GM19438 (cell line): ENCODE data around the gene MLXIP.
"Not testable (repeated sequence)": the region's sequence is repeated elsewhere in the genome, so short reads cannot be mapped to it uniquely, and the experiment has no call there.

Source experiments
- ATAC-seq: cut with Tn5 transposase; IDR thresholded peaks from one replicate; pipeline ENCODE4 v1.9.1; 2021; ENCODE audit warnings: low read depth; ENCODE audit not compliant: unreplicated experiment

MLXIP gene

DNA sequence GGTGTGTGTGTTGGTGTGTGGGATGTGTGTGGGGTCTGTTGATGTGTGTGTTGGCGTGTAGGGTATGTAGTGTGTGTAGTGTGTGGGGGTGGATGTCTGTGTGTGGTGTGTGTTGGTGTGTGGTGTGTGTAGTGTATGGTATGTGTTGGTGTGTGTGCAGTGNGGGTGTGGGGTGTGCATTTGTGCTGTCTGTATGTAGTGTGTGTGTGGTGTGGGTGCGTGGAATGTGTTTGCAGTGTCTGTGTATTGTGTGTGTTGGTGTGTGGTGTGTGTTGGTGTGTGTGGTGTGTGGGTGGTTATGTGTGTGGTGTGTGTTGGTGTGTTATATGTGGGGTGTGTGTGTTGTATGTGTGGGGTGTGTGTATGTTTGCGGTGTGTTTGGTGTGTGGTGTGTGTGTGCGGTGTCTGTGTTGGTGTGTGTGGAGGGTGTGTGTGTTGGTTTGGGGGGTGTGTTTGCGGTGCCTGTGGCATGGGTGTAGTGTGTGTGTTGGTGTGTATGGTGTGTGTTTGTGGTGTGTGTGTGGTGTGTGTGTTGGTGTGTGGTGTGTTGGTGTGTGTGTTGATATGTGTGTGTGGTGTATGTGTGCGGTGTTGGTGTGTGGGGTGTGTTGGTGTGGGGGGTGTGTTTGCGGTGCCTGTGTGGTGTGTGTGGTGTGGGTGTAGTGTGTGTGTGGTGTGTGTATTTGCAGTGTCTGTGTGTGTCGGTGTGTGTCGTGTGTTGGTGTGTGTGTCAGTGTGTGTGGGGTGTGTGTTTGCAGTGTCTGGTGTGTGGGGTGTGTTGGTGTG lies 14.7 kb downstream of the MLXIP start:
- no peak for ATAC-seq

DNA sequence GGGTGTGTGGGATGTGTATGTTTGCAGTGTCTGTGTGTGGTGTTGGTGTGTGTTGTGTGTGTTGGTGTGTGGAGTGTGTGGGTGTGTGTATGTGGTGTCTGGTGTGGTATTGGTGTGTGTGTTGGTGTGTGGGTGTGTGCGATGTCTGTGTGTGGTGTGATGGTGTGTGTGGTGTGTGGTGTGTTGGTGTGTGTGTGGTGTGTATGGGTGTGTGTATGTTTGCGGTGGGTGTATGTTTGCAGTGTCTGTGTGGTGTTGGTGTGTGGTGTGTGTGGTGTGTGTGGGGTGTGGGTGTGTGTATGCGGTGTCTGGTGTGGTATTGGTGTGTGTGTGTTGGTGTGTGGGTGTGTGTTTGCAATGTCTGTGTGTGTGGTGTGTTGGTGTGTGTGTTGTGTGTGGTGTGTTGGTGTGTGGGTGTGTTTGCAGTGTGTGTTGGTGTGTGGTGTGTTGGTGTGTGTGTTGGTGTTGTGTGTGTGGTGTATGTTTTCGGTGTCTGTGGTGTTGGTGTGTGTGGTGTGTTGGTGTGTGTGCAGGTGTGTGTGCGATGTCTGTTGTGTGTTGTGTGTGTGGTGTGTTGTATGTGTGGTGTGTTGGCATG lies 15.7 kb downstream of the MLXIP start:
- no peak for ATAC-seq

DNA sequence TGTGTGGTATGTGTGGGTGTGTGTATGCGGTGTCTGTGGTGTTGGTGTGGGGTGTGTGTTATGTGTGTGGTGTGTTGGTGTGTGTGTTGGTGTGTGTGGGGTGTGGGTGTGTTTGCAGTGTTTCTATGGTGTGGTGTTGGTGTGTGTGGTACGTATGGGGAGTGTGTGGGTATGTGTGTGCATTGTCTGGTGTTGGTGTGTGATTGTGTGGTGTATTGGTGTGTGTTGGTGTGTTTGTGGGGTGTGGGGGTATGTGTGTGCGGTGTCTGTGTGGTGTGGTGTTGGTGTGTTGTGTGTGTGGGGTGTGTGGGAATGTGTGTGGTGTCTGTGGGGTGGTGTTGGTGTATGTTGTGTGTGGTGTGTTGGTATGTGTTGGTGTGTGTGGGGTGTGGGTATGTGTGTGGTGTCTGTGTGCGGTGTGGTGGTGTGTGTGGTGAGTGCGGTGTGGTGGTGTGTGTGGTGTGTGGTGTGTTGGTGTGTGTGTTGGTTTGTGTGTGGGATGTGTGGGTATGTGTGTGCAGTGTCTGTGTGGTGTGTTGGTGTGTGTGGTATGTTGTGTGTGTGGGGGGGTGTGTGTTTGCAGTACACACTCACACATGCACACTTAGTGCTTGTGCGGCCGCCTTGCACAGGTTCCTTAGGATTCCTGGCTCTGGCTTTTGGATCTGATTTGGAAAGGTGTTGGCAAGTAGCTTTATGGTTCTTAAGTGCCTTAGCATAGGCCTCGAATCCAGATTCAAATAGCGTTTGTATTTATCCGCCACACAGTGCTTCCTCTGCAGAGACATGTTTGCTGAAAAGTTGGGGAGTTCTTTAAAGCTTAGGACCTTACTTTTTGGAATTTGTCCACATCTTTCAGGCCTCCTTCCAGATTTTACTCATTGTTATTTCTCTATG lies 16.4 kb downstream of the MLXIP start:
- no peak for ATAC-seq

DNA sequence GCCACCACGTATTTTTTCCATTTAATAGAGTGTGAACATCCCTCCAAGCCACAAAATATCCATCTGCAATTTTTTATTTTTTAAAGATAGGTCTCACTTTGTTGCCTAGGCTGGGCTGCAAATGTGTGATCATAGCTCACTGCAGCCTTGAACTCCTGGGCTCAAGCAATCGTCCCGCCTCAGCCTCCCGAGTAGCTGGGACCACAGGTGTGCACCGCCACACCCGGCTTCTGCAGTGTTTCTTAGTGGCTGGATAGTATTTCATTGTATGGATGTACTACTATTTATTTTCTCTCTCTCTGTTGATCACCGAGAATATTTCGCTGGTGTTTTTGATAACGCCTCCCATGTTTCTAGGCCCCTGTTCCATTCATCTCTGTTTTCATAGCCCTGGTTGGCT lies 17.5 kb downstream of the MLXIP start:
- ATAC-seq = no peak

DNA sequence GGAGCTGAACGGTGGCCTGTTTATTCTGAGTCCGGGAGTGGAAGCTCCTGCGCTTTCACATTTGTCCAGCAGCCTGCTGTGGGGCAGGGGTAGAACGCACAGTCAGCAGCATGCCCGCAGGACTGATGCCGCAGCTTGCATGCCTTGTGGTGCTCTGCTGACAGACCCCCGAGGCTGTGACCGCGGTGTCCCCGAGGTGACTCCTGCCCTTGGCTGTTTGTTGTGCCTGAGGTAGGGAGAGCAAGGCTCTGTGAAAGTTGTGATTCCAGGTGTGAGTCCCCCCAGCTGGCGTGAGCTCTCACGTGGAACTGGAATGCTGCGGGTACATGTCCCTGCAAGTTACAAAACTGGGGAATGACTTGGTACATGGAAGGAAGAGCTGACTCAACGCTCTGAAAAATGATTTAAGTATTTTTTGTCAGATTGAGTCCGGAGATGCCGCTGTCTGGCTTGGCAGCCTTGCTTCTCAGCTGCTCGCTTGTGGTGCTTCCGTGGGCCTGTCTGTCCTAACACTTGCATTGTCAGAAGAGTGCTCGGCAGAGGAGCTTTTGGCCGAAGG lies 18.1 kb downstream of the MLXIP start:
- ATAC-seq = no peak

DNA sequence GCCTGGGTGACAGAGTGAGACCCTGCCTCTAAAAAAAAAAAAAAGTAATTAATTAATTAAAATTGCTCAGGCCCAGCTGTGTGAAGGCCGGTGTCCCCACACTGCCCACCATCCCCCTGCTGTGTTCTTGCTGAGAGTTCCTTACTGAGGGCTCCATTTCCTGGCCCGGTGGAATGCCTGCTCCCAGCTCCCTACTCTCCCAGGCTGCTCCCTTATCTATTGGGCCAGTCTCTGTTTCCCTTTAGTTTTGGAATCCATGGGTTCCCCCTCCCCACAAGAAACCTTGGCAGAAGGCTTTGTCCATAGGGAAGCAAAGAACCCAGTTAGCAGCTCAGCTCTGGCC lies 19.0 kb downstream of the MLXIP start:
- ATAC-seq = no peak

DNA sequence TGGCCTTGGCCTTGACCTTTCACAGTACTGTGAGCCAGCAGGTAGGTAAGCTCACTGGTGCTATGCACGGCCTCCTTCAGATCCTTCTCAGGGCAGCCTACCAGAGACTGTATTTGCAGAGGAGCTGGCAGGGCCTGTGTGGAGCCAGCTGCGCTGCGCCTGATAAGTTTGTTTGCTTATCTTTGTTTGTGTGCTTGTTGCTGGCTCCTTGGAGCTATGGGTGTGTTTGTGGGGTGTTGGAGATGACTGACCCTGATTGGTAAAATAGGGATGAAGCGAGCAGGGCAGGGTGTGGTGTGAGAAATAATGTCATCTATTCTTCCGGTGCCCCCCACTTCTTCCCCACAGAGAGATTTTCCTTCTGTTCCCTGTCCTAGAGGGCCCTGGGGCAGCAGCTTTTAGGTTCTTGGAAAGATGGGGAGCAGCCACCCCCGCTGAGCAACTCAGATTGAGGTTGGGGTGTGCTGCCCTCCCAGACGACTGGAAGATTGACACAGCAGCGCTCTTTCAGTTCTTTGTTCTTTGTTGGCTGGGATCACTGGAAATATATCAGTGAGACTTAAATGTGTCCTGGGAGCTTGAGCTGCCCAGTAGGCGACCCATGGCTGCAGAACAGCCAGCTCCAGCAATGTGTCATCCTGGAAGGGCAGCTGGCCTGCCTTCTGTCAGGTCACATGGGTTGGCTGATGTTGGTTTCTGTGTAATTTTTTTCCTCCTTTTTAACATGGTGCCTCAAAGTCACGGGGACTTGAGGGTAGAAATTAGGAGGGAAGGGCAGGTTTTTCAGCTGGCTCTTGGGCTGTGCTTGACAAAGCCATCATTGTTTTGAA lies 19.6 kb downstream of the MLXIP start:
- ATAC-seq = no peak

DNA sequence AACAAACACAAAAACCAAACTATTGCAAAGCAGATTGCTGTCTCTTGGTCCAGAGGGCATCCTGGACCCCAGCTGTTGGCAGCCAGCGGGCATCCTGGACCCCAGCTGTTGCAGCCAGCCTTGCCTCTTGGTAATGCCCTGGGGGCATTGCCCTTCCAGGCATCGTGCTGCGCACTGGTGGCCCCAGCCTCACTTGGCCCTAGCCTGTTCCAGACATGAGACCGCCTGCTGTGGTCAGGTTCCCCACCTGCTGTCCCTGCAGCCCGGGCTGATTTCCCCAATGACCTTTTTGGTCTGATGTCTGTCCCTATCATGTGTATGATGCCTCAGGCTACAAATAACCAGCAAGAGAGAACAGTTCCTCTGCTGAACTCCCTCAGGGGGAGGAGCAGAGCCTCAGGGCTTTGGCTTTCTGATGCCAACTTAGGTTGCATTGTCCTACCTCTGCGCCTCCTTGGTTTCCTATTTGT lies 20.8 kb downstream of the MLXIP start:
- ATAC-seq = no peak

DNA sequence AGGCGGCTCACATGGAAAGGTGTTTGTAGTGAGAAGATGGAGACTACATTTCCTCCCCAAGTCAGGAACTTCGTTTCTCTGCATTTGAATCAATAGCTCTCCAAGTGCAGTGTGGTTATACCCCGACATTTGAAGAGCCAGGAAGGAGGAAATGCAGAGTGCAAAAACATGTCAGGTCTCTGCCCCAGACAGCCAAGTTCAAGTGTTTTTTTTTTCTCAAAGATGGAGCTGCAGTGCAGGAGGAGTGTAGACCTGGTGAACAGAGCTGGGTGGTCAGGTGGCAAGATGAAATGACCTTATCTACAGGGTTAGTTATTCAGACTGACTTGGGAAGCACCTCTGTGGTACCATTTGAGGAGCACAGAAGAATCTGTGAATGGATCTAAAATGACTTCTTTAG lies 21.3 kb downstream of the MLXIP start:
- ATAC-seq = no peak

DNA sequence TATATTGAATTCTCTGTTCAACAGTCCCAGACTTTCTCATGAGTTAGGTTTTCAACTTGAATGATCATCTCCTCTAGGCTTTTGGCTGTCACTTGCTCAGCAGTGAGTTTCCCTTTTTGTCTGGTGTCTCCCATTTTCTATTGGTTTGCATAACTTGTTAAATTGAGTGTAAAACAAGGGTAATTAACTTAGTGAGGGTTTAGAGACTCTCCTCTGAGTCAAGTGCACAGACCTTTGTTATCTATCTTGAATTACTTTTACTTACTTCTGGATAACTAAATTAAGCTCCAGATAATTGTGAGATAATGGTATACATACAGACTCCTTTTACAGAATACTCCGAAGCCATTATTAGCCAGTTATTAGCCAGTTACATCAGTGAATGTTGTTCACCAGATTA lies 22.0 kb downstream of the MLXIP start:
- no peak for ATAC-seq

DNA sequence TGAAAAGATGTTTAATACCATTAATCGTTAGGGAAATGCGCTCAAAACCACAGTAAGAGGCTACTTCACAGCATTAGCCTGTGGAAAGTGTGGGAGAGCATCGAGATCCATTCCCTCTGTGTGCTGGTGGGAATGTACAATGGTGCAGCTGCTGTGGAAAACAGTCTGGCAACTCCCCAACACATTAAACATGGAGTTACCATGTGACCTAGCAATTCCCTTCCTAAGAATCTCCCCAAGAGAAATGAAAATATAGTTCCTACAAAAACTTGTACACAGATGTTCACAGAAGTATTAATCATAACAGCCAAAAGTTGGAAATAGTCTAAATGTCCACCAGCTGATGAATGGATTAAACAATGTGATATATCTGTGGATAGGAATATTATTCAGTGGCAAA lies 23.8 kb downstream of the MLXIP start:
- ATAC-seq = no peak

DNA sequence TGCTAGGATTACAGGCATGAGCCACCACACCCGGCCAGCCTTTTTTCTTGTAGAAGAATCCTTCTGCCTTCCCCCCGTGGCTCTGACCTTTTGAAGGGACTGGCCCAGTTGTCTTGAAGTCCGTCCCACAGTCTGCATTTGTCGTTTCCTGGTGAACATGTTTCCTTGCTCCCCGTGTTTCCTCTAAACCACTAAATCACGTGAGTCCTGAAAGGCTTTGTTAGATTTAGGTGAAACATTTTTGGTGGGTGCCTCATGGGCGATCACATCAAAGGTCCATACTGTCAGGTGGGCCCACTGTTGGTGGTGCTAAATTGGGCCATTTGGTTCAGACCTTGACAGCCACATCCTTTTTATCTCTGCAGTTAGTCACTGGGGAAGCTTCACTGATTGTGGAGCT lies 26.3 kb downstream of the MLXIP start:
- ATAC-seq = no peak

DNA sequence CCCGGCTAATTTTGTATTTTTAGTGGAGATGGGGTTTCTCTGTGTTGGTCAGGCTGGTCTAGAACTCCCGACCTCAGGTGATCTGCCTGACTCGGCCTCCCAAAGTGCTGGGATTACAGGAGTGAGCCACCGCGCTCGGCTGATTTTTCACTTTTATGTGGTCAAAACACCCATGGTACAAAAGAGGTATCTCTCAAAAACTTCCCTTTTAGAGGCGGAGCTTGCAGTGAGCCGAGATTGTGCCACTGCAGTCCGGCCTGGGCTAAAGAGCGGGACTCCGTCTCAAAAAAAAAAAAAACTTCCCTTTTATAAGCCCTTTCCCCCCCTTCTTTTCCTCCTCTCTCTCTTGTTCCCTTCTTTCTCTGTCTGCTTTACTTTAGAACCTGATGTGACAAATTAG lies 26.9 kb downstream of the MLXIP start:
- ATAC-seq = not testable (repeated sequence)

DNA sequence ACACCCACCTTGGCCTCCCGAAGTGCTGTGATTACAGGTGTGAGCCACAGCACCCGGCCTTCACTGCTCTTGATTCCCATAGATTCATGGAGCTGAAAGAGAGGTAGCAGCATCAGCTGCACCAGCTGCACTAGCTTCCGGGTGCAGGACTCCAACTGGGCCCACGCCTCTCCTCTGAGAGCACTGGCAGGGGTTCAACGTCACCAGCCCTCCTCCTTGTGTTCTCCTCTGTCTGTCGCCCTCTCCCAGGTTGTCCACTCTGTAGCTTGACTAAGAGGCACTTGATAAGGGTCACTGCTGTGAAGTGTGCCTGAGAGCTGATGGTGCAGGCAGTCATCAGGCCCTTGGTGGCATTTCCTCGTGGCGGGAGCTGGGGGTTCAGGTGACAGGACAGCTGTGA lies 28.3 kb downstream of the MLXIP start:
- ATAC-seq = no peak

DNA sequence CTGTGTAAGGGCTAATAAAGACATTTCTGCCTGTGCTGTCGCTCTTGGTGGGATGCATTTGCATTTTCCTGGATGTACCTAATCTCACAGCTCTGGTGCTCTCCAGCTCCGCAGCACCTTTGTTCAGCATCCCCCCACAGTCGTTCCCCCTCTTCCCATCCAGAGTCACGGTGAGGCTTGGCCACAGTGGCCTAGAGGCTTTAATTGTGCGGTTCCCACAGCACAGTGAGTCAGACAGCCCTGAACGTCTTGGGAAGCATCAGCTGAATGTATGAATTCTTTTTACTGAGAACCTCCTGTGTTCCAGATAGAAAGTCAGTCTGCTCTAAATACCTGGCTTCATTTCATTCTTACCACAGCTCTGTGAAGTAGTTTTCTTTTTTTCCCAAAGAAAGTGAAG lies 28.7 kb downstream of the MLXIP start:
- ATAC-seq = no peak

DNA sequence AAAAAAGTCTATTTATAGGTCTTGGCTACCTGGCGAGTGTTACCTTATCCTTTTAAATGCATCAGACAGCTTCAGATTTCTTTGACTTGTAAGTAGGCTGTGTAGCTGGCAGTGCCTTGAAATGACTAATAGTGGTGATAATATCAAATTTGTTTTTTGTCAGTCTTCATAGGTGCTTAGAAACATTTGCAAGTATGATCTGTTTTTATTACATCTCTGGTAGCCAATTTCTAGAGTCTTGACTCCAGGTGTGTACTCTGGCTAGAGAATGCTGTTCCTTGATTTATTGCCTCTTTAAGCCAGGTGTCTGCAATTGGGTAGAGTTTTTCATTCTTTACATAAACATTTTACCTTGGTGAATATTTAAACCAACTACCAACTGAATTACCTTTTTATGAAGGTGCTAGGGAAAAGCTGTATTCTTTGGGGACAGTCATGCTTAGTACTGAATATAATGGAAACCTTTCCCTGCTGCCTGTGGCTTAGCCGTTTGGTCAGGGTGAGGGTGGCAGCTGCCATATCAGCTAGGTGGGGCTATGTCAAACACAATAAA lies 32.6 kb downstream of the MLXIP start:
- no peak for ATAC-seq

DNA sequence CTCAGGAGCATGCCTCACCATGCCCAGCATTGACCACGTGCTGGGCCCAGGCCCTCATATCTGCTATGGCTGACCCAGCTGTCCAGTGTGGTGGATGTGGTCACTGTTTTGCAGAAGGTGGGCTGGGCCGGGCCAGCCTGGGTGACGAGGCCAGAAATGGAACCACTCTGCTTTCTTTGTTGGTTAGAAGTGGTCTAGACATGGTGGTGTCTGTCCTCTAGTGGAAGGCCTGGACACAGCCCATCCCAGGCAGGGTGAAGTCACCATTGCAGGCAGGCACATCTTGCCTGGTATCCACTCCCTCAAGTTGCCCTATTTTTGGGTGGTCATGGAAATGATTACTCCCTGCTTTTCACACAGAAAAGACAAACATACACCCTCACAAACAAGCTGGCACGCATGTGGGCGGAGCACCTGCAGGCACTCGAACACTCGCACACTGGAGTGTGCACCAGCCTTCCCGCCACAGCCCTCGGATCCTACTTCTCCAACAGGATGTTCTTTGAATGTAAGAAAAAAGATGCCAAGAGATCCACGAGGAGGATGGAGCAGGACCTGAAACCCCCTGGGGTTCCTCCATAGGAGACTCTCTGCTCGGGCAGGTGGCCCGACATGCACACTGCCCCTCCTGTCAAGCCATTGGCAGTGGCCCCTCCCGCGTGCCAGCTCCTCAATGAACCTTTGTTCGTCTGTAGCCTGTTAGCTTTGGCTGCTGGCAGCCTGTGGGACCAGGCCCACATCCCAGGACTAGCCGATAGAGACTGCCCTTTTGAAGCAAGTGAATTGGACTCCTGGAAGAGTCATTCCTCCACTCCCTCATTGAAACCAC lies 38.4 kb downstream of the MLXIP start:
- no peak for ATAC-seq

DNA sequence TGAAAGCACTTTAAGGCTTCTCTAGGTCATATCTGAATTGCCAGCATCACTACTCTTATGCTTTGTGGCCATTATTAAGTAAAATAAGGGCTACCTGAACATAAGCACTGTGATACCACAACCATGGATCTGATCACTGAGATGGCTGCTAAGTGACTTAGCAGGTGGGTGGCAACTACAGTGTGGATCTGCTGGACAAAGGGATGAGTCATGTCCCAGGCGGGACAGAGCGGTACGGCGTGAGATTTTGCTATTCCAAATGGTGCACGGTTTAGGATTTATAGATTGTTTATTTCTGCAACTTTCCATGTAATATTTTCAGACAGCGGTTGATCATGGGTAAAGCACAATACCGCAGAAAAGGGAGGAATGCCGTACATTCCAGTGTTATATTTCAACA lies 39.4 kb downstream of the MLXIP start:
- no peak for ATAC-seq

DNA sequence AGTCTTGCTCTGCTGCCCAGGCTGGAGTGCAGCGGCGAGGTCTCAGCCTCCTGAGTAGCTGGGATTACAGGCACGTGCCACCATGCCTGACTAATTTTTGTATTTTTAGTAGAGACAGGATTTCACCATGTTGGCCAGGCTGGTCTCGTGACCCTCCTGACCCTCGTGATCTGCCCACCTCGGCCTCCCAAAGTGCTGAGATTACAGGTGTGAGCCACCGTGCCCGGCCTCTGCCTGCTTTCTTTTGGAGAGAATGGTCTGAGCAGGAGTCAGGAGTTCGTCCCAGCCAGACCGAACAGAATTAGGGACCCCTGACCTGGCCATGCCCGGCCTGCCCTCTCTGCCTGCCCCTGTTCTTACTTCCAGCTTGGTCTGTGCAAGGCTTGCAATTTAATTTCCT lies 42.8 kb downstream of the MLXIP start:
- not testable (repeated sequence) for ATAC-seq
